ENCODE results near the gene MMP24OS. TPM values are rescaled to one million over a fixed set of nuclear protein-coding genes. Genes with fewer than 3 reads are reported as not detected.

The MMP24OS gene
- total RNA-seq, 6 donors from 2014 or later: 27.8 to 145 (median 42.6) TPM

DNA sequence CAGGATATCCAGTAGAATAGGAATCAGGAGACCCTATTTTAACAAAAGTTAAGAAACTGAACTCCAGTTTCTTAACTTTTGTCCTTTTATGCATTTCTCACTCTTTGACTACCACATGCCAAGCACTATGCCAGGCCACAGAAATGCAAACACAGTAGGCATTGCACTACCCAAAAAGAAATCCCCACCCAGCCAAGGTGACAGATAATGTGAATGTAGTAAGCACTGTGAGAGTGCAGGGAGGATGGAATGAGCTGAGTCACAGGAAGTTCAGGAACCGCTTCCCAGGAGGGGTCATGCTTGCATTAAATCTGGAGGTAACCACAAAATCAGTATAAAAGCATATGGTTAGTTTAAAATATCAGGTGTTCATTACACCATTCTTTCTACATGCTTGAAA, 34.4 kb upstream of the MMP24OS start:
- peaks cover 0 to 3% (median 0%) of the 10 kb centered on the region in 4 donors for H3K36me3 ChIP-seq
- no peak for ATAC-seq (ENCODE audit: low FRiP score in 2 of 2)
- 58 to 74% methylated on average over 1 of the region's 1 CpG for WGBS, 2 donors

DNA sequence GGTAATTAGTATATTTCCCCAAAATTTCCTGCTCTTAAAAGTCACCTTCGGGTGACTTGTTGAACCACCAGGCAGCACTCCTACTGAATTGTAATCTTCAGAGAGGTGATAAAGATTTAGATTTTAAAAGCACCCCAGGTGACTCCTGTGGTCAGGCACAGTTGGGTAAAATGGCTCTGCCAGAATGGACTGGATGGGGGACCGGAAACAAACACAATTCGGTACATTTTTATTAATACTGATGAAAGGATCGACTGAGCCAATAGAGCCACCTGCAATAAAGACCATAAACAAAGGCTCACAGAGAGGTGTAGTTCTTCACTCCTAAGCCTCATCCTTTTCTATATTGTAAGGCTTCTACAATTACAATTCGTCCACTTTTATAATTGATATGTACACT, 33.9 kb upstream of the MMP24OS start:
- 91 to 96% methylated on average over 5 of the region's 5 CpGs for WGBS, 2 donors
- Histone ChIP-seq H3K27ac (no peak overlapping the region), H3K27me3 (no peaks in the 10 kb centered on the region), H3K4me1 (peaks cover 7 to 16% (median 11%) of the 10 kb centered on the region in 4 donors), H3K9me3 (no peaks in the 10 kb centered on the region), H3K4me3 (no peak overlapping the region), H3K36me3 (peaks cover 0 to 3% (median 0%) of the 10 kb centered on the region in 4 donors)
- ATAC-seq (ENCODE audit: low FRiP score in 2 of 2): no peak
- DNase-seq: no peak
- TF ChIP-seq, protein P1, sequence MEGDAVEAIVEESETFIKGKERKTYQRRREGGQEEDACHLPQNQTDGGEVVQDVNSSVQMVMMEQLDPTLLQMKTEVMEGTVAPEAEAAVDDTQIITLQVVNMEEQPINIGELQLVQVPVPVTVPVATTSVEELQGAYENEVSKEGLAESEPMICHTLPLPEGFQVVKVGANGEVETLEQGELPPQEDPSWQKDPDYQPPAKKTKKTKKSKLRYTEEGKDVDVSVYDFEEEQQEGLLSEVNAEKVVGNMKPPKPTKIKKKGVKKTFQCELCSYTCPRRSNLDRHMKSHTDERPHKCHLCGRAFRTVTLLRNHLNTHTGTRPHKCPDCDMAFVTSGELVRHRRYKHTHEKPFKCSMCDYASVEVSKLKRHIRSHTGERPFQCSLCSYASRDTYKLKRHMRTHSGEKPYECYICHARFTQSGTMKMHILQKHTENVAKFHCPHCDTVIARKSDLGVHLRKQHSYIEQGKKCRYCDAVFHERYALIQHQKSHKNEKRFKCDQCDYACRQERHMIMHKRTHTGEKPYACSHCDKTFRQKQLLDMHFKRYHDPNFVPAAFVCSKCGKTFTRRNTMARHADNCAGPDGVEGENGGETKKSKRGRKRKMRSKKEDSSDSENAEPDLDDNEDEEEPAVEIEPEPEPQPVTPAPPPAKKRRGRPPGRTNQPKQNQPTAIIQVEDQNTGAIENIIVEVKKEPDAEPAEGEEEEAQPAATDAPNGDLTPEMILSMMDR (IDR thresholded peaks at IDR 0.05): no peak
- TF ChIP-seq EP300 (IDR thresholded peaks at IDR 0.05) (no peak), POLR2A (IDR thresholded peaks at IDR 0.05) (no peak), POLR2AphosphoS5 (IDR thresholded peaks at IDR 0.05) (no peak)

More for the DNA sequence above, 34.4 kb upstream of the MMP24OS start:
- no peak for DNase-seq
- TF ChIP-seq POLR2A (IDR thresholded peaks at IDR 0.05): no peak
- TF ChIP-seq POLR2AphosphoS5 (IDR thresholded peaks at IDR 0.05): no peak
- TF ChIP-seq, protein P1 (IDR thresholded peaks at IDR 0.05): no peak
- no peak for TF ChIP-seq EP300 (IDR thresholded peaks at IDR 0.05)
- Histone ChIP-seq H3K9me3 (no peaks in the 10 kb centered on the region), H3K4me3 (no peak overlapping the region), H3K27ac (no peak overlapping the region), H3K4me1 (peaks cover 2 to 11% (median 8%) of the 10 kb centered on the region in 4 donors), H3K27me3 (no peaks in the 10 kb centered on the region)

DNA sequence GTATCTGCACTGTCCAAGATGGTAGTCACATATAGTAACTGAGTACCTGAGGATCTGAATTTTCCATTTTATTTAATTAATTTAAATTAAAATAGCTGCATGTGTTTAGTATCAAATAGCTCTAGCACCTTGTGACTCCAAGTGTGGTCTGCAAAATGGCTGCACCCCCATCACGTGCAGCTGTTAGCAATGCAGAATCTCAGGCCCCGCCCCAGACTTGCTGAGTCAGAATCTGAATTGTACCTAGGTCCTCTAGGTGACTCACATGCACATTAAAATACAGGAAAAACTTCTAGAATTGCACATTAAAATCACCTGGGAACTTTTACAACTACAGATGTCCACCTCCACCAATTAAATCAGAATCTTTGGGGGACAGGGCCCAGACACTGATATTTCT, 33.5 kb upstream of the MMP24OS start:
- Histone ChIP-seq H3K27me3 (no peaks in the 10 kb centered on the region), H3K4me1 (peaks cover 9 to 18% (median 13%) of the 10 kb centered on the region in 4 donors), H3K36me3 (peaks cover 0 to 3% (median 0%) of the 10 kb centered on the region in 4 donors), H3K4me3 (no peak overlapping the region), H3K9me3 (no peaks in the 10 kb centered on the region), H3K27ac (no peak overlapping the region)
- ATAC-seq (ENCODE audit: low FRiP score in 2 of 2): no peak
- TF ChIP-seq POLR2AphosphoS5 (IDR thresholded peaks at IDR 0.05): no peak
- no peak for TF ChIP-seq POLR2A (IDR thresholded peaks at IDR 0.05)
- TF ChIP-seq, protein P1 (IDR thresholded peaks at IDR 0.05): no peak
- TF ChIP-seq EP300 (IDR thresholded peaks at IDR 0.05): no peak
- 78 to 95% methylated on average over 2 of the region's 2 CpGs for WGBS, 2 donors
- no peak for DNase-seq

DNA sequence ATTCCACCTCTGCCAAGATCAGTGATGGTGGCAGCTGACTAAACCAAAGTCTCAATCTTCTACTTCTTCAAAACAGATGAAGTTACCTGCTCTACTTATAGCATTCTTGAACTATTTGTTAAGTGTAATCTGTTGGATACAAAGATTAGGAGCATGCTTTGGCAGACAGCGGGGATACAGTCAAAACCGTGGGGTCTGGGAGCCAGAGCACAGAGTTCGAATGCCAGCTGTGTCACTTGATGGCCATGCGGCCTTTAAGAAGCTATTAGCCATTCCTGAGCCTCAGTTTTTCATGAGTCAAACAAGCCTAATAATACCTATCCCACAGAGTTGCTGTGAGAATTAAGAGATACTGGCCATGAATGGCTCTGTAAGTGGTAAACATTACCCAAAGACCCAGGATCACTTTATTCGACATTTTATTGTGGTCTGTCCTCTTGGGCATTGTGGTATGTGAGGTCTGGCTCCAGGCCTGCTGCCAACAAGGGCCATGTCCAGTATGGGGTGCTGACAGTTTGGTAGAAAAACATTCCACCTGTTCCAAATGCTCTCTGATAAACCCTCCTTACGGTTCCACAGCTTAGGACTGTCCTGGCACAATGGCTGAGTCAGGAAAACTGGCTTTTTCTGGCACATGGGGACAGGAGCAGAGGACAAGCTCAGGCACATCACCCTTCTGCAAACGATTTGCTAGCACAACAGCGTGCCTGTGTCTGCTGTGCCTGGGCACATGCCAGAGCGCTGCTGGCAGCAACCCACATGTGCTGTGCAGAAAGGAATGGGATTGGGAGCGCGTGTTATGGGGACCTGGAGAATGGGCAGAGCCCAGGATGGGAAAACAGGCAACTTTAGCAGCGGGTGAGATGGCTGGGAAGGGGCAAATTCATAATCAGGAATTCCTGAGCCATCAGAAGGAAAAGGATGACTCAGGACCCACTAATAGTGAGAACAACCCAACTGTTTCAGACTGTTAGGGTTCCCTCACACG, 30.0 kb upstream of the MMP24OS start:
- no peak overlapping the region for H3K4me3 ChIP-seq
- no peaks in the 10 kb centered on the region for H3K9me3 ChIP-seq
- ATAC-seq (ENCODE audit: low FRiP score in 2 of 2) (no peak), DNase-seq (peak in 1 of 2 donors; percentile 81)
- peaks cover 12 to 22% (median 17%) of the 10 kb centered on the region in 4 donors for H3K4me1 ChIP-seq
- TF ChIP-seq POLR2A (IDR thresholded peaks at IDR 0.05) (no peak), POLR2AphosphoS5 (IDR thresholded peaks at IDR 0.05) (no peak), EP300 (IDR thresholded peaks at IDR 0.05) (no peak)
- TF ChIP-seq, protein P1 (IDR thresholded peaks at IDR 0.05): no peak
- no peaks in the 10 kb centered on the region for H3K27me3 ChIP-seq
- peak overlapping the region in 3 of 4 donors; percentile 22 to 44 (median 31) for H3K27ac ChIP-seq
- WGBS, 2 donors: 78 to 80% methylated on average over 11 to 12 of the region's 13 CpGs
- H3K36me3 ChIP-seq: peaks cover 0 to 5% (median 5%) of the 10 kb centered on the region in 4 donors
